ENCODE measurements around the gene MAOA. TPM values are rescaled to one million over a fixed set of nuclear protein-coding genes. Genes with fewer than 3 reads are reported as not detected.

Gene MAOA
- total and polyA plus RNA-seq, 2 donors (not counting 3 experiments of a cell fraction or from before 2014, with no cell fraction given): 12.6 to 23.5 TPM

GRCh38 chrX:43629229-43629628, 26.9 kb upstream of the MAOA start:
- no peak overlapping the region for H3K27ac ChIP-seq (ENCODE audit: insufficient read depth, low read depth, low read length)
- H3K4me2 ChIP-seq (ENCODE audit: insufficient read depth, low read length): no peak overlapping the region
- FAIRE-seq (no peak), DNase-seq (ENCODE audit: low read depth, low spot score) (no peak)
- TF ChIP-seq CTCF (IDR thresholded peaks at IDR 0.05; ENCODE audit: extremely low read depth in 1 of 2, insufficient read depth in 1 of 2, low read depth in 1 of 2, low read length in 2 of 2) (no peak), POLR2A (IDR thresholded peaks at IDR 0.05; ENCODE audit: low read depth, low read length) (no peak), FOS (IDR thresholded peaks at IDR 0.05; ENCODE audit: borderline replicate concordance, insufficient read depth, low read length) (no peak), JUN (IDR thresholded peaks at IDR 0.05; ENCODE audit: borderline replicate concordance, insufficient read depth, insufficient read length, low read depth) (no peak), MAX (IDR thresholded peaks at IDR 0.05; ENCODE audit: insufficient read depth, insufficient read length) (no peak), EZH2 (IDR thresholded peaks at IDR 0.05; ENCODE audit: borderline replicate concordance, low read depth, low read length, severe bottlenecking) (no peak)
- no peak overlapping the region for H3K4me3 ChIP-seq (replicated peaks in 1 of 3; ENCODE audit: insufficient read depth in 1 of 3, low read depth in 1 of 3, low read length in 3 of 3)
- H2AFZ ChIP-seq (ENCODE audit: low read depth, low read length): no peak overlapping the region
- POLR2A ChIA-PET: no interaction called here
- no peaks in the 10 kb centered on the region for H3K79me2 ChIP-seq (ENCODE audit: control insufficient read depth, insufficient read depth, low read length)
- H3K9ac ChIP-seq (replicated peaks; ENCODE audit: extremely low read depth, insufficient read depth, low read length): no peak overlapping the region
- H3K9me3 ChIP-seq (replicated peaks; ENCODE audit: control insufficient read depth, insufficient read depth, low read length): no peaks in the 10 kb centered on the region
- no peaks in the 10 kb centered on the region for H3K9me1 ChIP-seq (replicated peaks; ENCODE audit: control insufficient read depth, extremely low read depth, insufficient read depth, low read length)
- BruUV-seq (replicated peaks): no TSS peak
- dilution Hi-C loops (cut with MboI; ENCODE audit: extremely low pct_ligation_motif_present, low sequenced_read_pairs): no loop called here
- intact Hi-C loops (cut with micrococcal nuclease): no loop called here
- no peaks in the 10 kb centered on the region for H4K20me1 ChIP-seq (replicated peaks; ENCODE audit: control insufficient read depth, extremely low read depth, insufficient read depth, low read length)
- no peaks in the 10 kb centered on the region for H3K36me3 ChIP-seq (ENCODE audit: control insufficient read depth in 2 of 2, extremely low read depth in 1 of 2, insufficient read depth in 2 of 2, low read length in 2 of 2)
- CTCF ChIA-PET: no interaction called here
- H3K27me3 ChIP-seq (ENCODE audit: control insufficient read depth in 2 of 2, insufficient read depth in 2 of 2, low read length in 2 of 2): no peaks in the 10 kb centered on the region
- H3K4me1 ChIP-seq (ENCODE audit: control insufficient read depth, extremely low read depth, insufficient read depth, low read length): no peaks in the 10 kb centered on the region

GRCh38 chrX:43631841-43632240, 24.3 kb upstream of the MAOA start:
- DNase-seq (ENCODE audit: low read depth, low spot score) (no peak), FAIRE-seq (no peak)
- Histone ChIP-seq H2AFZ (ENCODE audit: low read depth, low read length) (no peak overlapping the region), H3K4me1 (ENCODE audit: control insufficient read depth, extremely low read depth, insufficient read depth, low read length) (no peaks in the 10 kb centered on the region), H4K20me1 (replicated peaks; ENCODE audit: control insufficient read depth, extremely low read depth, insufficient read depth, low read length) (no peaks in the 10 kb centered on the region), H3K4me2 (ENCODE audit: insufficient read depth, low read length) (no peak overlapping the region), H3K79me2 (ENCODE audit: control insufficient read depth, insufficient read depth, low read length) (no peaks in the 10 kb centered on the region), H3K27ac (ENCODE audit: insufficient read depth, low read depth, low read length) (no peak overlapping the region), H3K36me3 (ENCODE audit: control insufficient read depth in 2 of 2, extremely low read depth in 1 of 2, insufficient read depth in 2 of 2, low read length in 2 of 2) (no peaks in the 10 kb centered on the region), H3K27me3 (ENCODE audit: control insufficient read depth in 2 of 2, insufficient read depth in 2 of 2, low read length in 2 of 2) (no peaks in the 10 kb centered on the region), H3K9ac (replicated peaks; ENCODE audit: extremely low read depth, insufficient read depth, low read length) (no peak overlapping the region), H3K9me3 (replicated peaks; ENCODE audit: control insufficient read depth, insufficient read depth, low read length) (no peaks in the 10 kb centered on the region), H3K4me3 (replicated peaks in 1 of 3; ENCODE audit: insufficient read depth in 1 of 3, low read depth in 1 of 3, low read length in 3 of 3) (no peak overlapping the region), H3K9me1 (replicated peaks; ENCODE audit: control insufficient read depth, extremely low read depth, insufficient read depth, low read length) (no peaks in the 10 kb centered on the region)
- CTCF ChIA-PET: no interaction called here
- POLR2A ChIA-PET: no interaction called here
- TF ChIP-seq POLR2A (IDR thresholded peaks at IDR 0.05; ENCODE audit: low read depth, low read length) (no peak), GATA2 (IDR thresholded peaks at IDR 0.05; ENCODE audit: insufficient read depth, insufficient read length, low read depth, low read length) (no peak), MAX (IDR thresholded peaks at IDR 0.05; ENCODE audit: insufficient read depth, insufficient read length) (no peak), MYC (IDR thresholded peaks at IDR 0.05; ENCODE audit: low read depth, low read length) (no peak), POLR2AphosphoS5 (IDR thresholded peaks at IDR 0.05; ENCODE audit: insufficient read depth, low read depth, low read length) (no peak), JUN (IDR thresholded peaks at IDR 0.05; ENCODE audit: borderline replicate concordance, insufficient read depth, insufficient read length, low read depth) (no peak), EZH2 (IDR thresholded peaks at IDR 0.05; ENCODE audit: borderline replicate concordance, low read depth, low read length, severe bottlenecking) (no peak)
- BruUV-seq (replicated peaks): no TSS peak
- dilution Hi-C loops (cut with MboI; ENCODE audit: extremely low pct_ligation_motif_present, low sequenced_read_pairs): no loop called here
- intact Hi-C loops (cut with micrococcal nuclease): no loop called here
